ENCODE measurements around the gene SDR39U1. TPM values are rescaled to one million over a fixed set of nuclear protein-coding genes. Genes with fewer than 3 reads are reported as not detected.

SDR39U1 gene
- total RNA-seq, 2 donors from 2014 or later, result 49.2 to 55.1 TPM

- no peaks in the 10 kb centered on the region for H3K36me3 ChIP-seq
- no peak for DNase-seq (ENCODE audit: low spot score)
- TF ChIP-seq CTCF (IDR thresholded peaks at IDR 0.05), result no peak
- H3K4me1 ChIP-seq, result peaks cover 0 to 17% of the 10 kb centered on the region in 2 donors
- no peak overlapping the region for H3K27ac ChIP-seq
- no peak overlapping the region for H3K4me3 ChIP-seq
- H3K9me3 ChIP-seq, result no peaks in the 10 kb centered on the region
- no peaks in the 10 kb centered on the region for H3K27me3 ChIP-seq
Measured at GRCh38 chr14:24422694-24423601, 19.6 kb downstream of the SDR39U1 start.

DNA sequence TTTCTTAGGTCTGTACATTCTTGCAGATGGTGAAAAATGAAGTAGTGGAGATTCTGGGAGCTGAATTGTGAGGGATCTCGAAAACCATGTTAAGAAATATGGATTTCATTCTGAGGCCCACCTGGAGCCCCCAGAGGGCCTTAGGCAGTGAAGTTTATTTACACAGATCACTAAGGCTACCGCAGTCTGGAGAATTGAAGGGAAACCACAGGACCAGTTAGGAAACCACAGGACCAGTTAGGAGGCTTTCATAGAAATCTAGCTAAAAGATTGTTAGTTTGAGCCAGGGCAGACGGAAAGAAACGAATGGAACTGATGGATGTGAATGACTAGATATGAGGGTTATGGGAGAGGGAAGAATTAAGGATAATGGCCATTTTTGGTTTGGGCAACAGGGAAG lies 20.3 kb downstream of the SDR39U1 start:
- H3K27me3 ChIP-seq, result no peaks in the 10 kb centered on the region
- no peak overlapping the region for H3K4me3 ChIP-seq
- no peak overlapping the region for H3K27ac ChIP-seq

GRCh38 chr14:24418492-24418873 lies 24.1 kb downstream of the SDR39U1 start:
- no peak for TF ChIP-seq CTCF (IDR thresholded peaks at IDR 0.05)
- H3K4me1 ChIP-seq, result peaks cover 0 to 6% of the 10 kb centered on the region in 2 donors
- no peak overlapping the region for H3K27ac ChIP-seq
- no peaks in the 10 kb centered on the region for H3K9me3 ChIP-seq
- no peak overlapping the region for H3K4me3 ChIP-seq
- DNase-seq (ENCODE audit: low spot score), result no peak
- H3K36me3 ChIP-seq, result no peaks in the 10 kb centered on the region
- no peaks in the 10 kb centered on the region for H3K27me3 ChIP-seq

More for the DNA sequence above, 20.3 kb downstream of the SDR39U1 start:
- no peaks in the 10 kb centered on the region for H3K36me3 ChIP-seq
- H3K4me1 ChIP-seq, result peaks cover 0 to 17% of the 10 kb centered on the region in 2 donors
- no peaks in the 10 kb centered on the region for H3K9me3 ChIP-seq
- no peak for DNase-seq (ENCODE audit: low spot score)
- TF ChIP-seq CTCF (IDR thresholded peaks at IDR 0.05), result no peak

- no peak overlapping the region for H3K4me3 ChIP-seq
- H3K27ac ChIP-seq, result no peak overlapping the region
- no peak for TF ChIP-seq CTCF (IDR thresholded peaks at IDR 0.05)
- H3K9me3 ChIP-seq, result no peaks in the 10 kb centered on the region
- no peak for DNase-seq (ENCODE audit: low spot score)
- no peaks in the 10 kb centered on the region for H3K27me3 ChIP-seq
- peaks cover 5% of the 10 kb centered on the region for H3K36me3 ChIP-seq
- H3K4me1 ChIP-seq, result peaks cover 0 to 6% of the 10 kb centered on the region in 2 donors
Measured at GRCh38 chr14:24417832-24418491, 24.6 kb downstream of the SDR39U1 start.

GRCh38 chr14:24416932-24417619 lies 25.5 kb downstream of the SDR39U1 start:
- Histone ChIP-seq H3K36me3 (peaks cover 6% of the 10 kb centered on the region), H3K4me3 (no peak overlapping the region), H3K9me3 (no peaks in the 10 kb centered on the region), H3K27ac (no peak overlapping the region), H3K27me3 (no peaks in the 10 kb centered on the region), H3K4me1 (peaks cover 0 to 6% of the 10 kb centered on the region in 2 donors)
- no peak for DNase-seq (ENCODE audit: low spot score)
- TF ChIP-seq CTCF (IDR thresholded peaks at IDR 0.05), result no peak
